Measurements from ENCODE around the gene RHBDD2. TPM values are rescaled to one million over a fixed set of nuclear protein-coding genes. Genes with fewer than 3 reads are reported as not detected.
A peak's percentile ranks its signal among the peaks of the same experiment; 100 is the strongest.
"Not testable (repeated sequence)": the region's sequence is repeated elsewhere in the genome, so short reads cannot be mapped to it uniquely, and the experiment has no call there.

Gene RHBDD2
- 11.8 and 12.8 TPM in 2 replicates for total RNA-seq (2014; rRNA removed; shearing (Covaris generic); ENCODE audit: low replicate concordance)

- Histone ChIP-seq H3K27me3 (no peaks in the 10 kb centered on the region), H3K9me3 (no peaks in the 10 kb centered on the region), H3K36me3 (peaks cover 5% of the 10 kb centered on the region), H3K4me3 (peak within 1 kb of the TSS; percentile 67)
- peak; percentile 88 for DNase-seq
Measured at GRCh38 chr7:75878769-75879611, at the start of gene RHBDD2. Gene RHBDD2 (plus strand): TSS chr7:75879034. CDS start chr7:75879083, 49 bp downstream.

- peak; percentile 46 for DNase-seq
Measured at GRCh38 chr7:75829656-75830055, 49.2 kb upstream of the RHBDD2 start.

GRCh38 chr7:75830978-75831377 is 47.9 kb upstream of the RHBDD2 start:
- no peak for DNase-seq
- H3K9me3 ChIP-seq: no peaks in the 10 kb centered on the region
- no peaks in the 10 kb centered on the region for H3K36me3 ChIP-seq
- H3K4me3 ChIP-seq: no peak overlapping the region
- no peaks in the 10 kb centered on the region for H3K27me3 ChIP-seq

More at GRCh38 chr7:75829656-75830055, 49.2 kb upstream of the RHBDD2 start:
- H3K4me3 ChIP-seq, H3K9me3 ChIP-seq, H3K27me3 ChIP-seq, H3K36me3 ChIP-seq: not testable (repeated sequence)

GRCh38 chr7:75833662-75834061 is 45.2 kb upstream of the RHBDD2 start:
- DNase-seq: peak; percentile 70
- not testable (repeated sequence) for H3K4me3 ChIP-seq, H3K36me3 ChIP-seq, H3K9me3 ChIP-seq, H3K27me3 ChIP-seq

GRCh38 chr7:75835688-75836285 is 43.0 kb upstream of the RHBDD2 start:
- H3K9me3 ChIP-seq: no peaks in the 10 kb centered on the region
- H3K27me3 ChIP-seq: no peaks in the 10 kb centered on the region
- DNase-seq: no peak

GRCh38 chr7:75836798-75837197 is 42.0 kb upstream of the RHBDD2 start:
- no peaks in the 10 kb centered on the region for H3K9me3 ChIP-seq
- H3K4me3 ChIP-seq: no peak overlapping the region
- DNase-seq: no peak
- H3K27me3 ChIP-seq: no peaks in the 10 kb centered on the region
- no peaks in the 10 kb centered on the region for H3K36me3 ChIP-seq

More at GRCh38 chr7:75835688-75836285, 43.0 kb upstream of the RHBDD2 start:
- no peaks in the 10 kb centered on the region for H3K36me3 ChIP-seq
- H3K4me3 ChIP-seq: no peak overlapping the region

- H3K27me3 ChIP-seq, H3K9me3 ChIP-seq, DNase-seq, H3K4me3 ChIP-seq, H3K36me3 ChIP-seq: not testable (repeated sequence)
Measured at GRCh38 chr7:75838281-75838930, 40.4 kb upstream of the RHBDD2 start.

GRCh38 chr7:75840029-75840428 is 38.8 kb upstream of the RHBDD2 start:
- DNase-seq: no peak
- no peak overlapping the region for H3K4me3 ChIP-seq
- no peaks in the 10 kb centered on the region for H3K36me3 ChIP-seq
- H3K27me3 ChIP-seq: no peaks in the 10 kb centered on the region
- no peaks in the 10 kb centered on the region for H3K9me3 ChIP-seq

- no peaks in the 10 kb centered on the region for H3K9me3 ChIP-seq
- H3K36me3 ChIP-seq: no peaks in the 10 kb centered on the region
- H3K27me3 ChIP-seq: no peaks in the 10 kb centered on the region
- no peak overlapping the region for H3K4me3 ChIP-seq
- DNase-seq: peak; percentile 83
Measured at GRCh38 chr7:75842836-75843446, 35.9 kb upstream of the RHBDD2 start.

GRCh38 chr7:75843613-75844116 is 35.2 kb upstream of the RHBDD2 start:
- no peak overlapping the region for H3K4me3 ChIP-seq
- no peaks in the 10 kb centered on the region for H3K9me3 ChIP-seq
- no peak for DNase-seq
- no peaks in the 10 kb centered on the region for H3K36me3 ChIP-seq
- H3K27me3 ChIP-seq: no peaks in the 10 kb centered on the region

- no peaks in the 10 kb centered on the region for H3K9me3 ChIP-seq
- H3K36me3 ChIP-seq: no peaks in the 10 kb centered on the region
- H3K4me3 ChIP-seq: no peak overlapping the region
- no peaks in the 10 kb centered on the region for H3K27me3 ChIP-seq
- DNase-seq: no peak
Measured at GRCh38 chr7:75844158-75844557, 34.7 kb upstream of the RHBDD2 start.

GRCh38 chr7:75845132-75845531 is 33.7 kb upstream of the RHBDD2 start:
- H3K4me3 ChIP-seq, DNase-seq: not testable (repeated sequence)

GRCh38 chr7:75847707-75848106 is 31.1 kb upstream of the RHBDD2 start:
- no peak overlapping the region for H3K4me3 ChIP-seq
- no peak for DNase-seq
- H3K9me3 ChIP-seq: no peaks in the 10 kb centered on the region
- no peaks in the 10 kb centered on the region for H3K36me3 ChIP-seq
- no peaks in the 10 kb centered on the region for H3K27me3 ChIP-seq

More at GRCh38 chr7:75845132-75845531, 33.7 kb upstream of the RHBDD2 start:
- H3K27me3 ChIP-seq, H3K36me3 ChIP-seq, H3K9me3 ChIP-seq: not testable (repeated sequence)

GRCh38 chr7:75849573-75849972 is 29.3 kb upstream of the RHBDD2 start:
- H3K36me3 ChIP-seq: no peaks in the 10 kb centered on the region
- H3K9me3 ChIP-seq: no peaks in the 10 kb centered on the region
- H3K4me3 ChIP-seq: no peak overlapping the region
- DNase-seq: no peak
- H3K27me3 ChIP-seq: no peaks in the 10 kb centered on the region

- Histone ChIP-seq H3K4me3 (no peak overlapping the region), H3K36me3 (no peaks in the 10 kb centered on the region), H3K27me3 (no peaks in the 10 kb centered on the region), H3K9me3 (no peaks in the 10 kb centered on the region)
- DNase-seq: no peak
Measured at GRCh38 chr7:75850235-75850634, 28.6 kb upstream of the RHBDD2 start.

- no peak overlapping the region for H3K4me3 ChIP-seq
- no peaks in the 10 kb centered on the region for H3K36me3 ChIP-seq
- H3K9me3 ChIP-seq: no peaks in the 10 kb centered on the region
- peak; percentile 12 for DNase-seq
- H3K27me3 ChIP-seq: no peaks in the 10 kb centered on the region
Measured at GRCh38 chr7:75854233-75854632, 24.6 kb upstream of the RHBDD2 start.
